HG02759 (cell line): ENCODE results near the gene LRSAM1.

Experiments used
- ATAC-seq: cut with Tn5 transposase; IDR thresholded peaks from one replicate; pipeline ENCODE4 v1.9.1; 2021; ENCODE audit warnings: mild to moderate bottlenecking, moderate library complexity; ENCODE audit not compliant: unreplicated experiment

The LRSAM1 gene

GRCh38 chr9:127546125-127546832 is 95.0 kb downstream of the LRSAM1 start:
- no peak for ATAC-seq

- ATAC-seq: no peak
Observed at GRCh38 chr9:127548352-127548881, 97.1 kb downstream of the LRSAM1 start.

GRCh38 chr9:127549218-127549617 is 97.9 kb downstream of the LRSAM1 start:
- no peak for ATAC-seq

GRCh38 chr9:127549751-127550150 is 98.4 kb downstream of the LRSAM1 start:
- ATAC-seq: no peak

GRCh38 chr9:127550282-127550681 is 99.0 kb downstream of the LRSAM1 start:
- no peak for ATAC-seq

GRCh38 chr9:127550751-127551150 is 99.4 kb downstream of the LRSAM1 start:
- no peak for ATAC-seq
